Fibroblast of peridontal ligament (primary cell): ENCODE measurements around the gene SMG6.

Experiments
- DNase-seq: peaks from one replicate; pipeline ENCODE4 v3.0.0-alpha.2; 2010; ENCODE audit errors: extremely low read depth

The SMG6 gene

GRCh38 chr17:2235265-2235664 lies 68.3 kb downstream of the SMG6 start:
- DNase-seq, result no peak

GRCh38 chr17:2233441-2233947 lies 70.1 kb downstream of the SMG6 start:
- DNase-seq, result peak; percentile 51

GRCh38 chr17:2232244-2232638 lies 71.3 kb downstream of the SMG6 start:
- peak; percentile 69 for DNase-seq

- DNase-seq, result no peak
Observed at GRCh38 chr17:2230877-2231276, 72.7 kb downstream of the SMG6 start.

GRCh38 chr17:2227025-2227699 lies 76.4 kb downstream of the SMG6 start:
- DNase-seq, result no peak

- DNase-seq, result no peak
Observed at GRCh38 chr17:2223617-2223927, 80.0 kb downstream of the SMG6 start.

GRCh38 chr17:2222901-2223616 lies 80.5 kb downstream of the SMG6 start:
- peak; percentile 59 for DNase-seq

GRCh38 chr17:2222301-2222700 lies 81.3 kb downstream of the SMG6 start:
- DNase-seq, result no peak

- no peak for DNase-seq
Observed at GRCh38 chr17:2218426-2218825, 85.2 kb downstream of the SMG6 start.

- DNase-seq, result peak; percentile 97
Observed at GRCh38 chr17:2215616-2216364, 87.8 kb downstream of the SMG6 start.

GRCh38 chr17:2214929-2215615 lies 88.5 kb downstream of the SMG6 start:
- peak; percentile 80 for DNase-seq

GRCh38 chr17:2214047-2214928 lies 89.3 kb downstream of the SMG6 start:
- DNase-seq, result peak; percentile 76

- peak; percentile 83 for DNase-seq
Observed at GRCh38 chr17:2213291-2213960, 90.2 kb downstream of the SMG6 start.

GRCh38 chr17:2212400-2212981 lies 91.1 kb downstream of the SMG6 start:
- DNase-seq, result peak; percentile 85

GRCh38 chr17:2211661-2212399 lies 91.8 kb downstream of the SMG6 start:
- DNase-seq, result no peak

- no peak for DNase-seq
Observed at GRCh38 chr17:2210726-2211125, 92.9 kb downstream of the SMG6 start.

- no peak for DNase-seq
Observed at GRCh38 chr17:2207815-2208515, 95.6 kb downstream of the SMG6 start.

GRCh38 chr17:2204393-2204792 lies 99.2 kb downstream of the SMG6 start:
- DNase-seq, result no peak

GRCh38 chr17:2203818-2204217 lies 99.8 kb downstream of the SMG6 start:
- no peak for DNase-seq
